HG03025 (cell line): Measurements from ENCODE around the gene ASNSD1.
"Not testable (repeated sequence)": the region's sequence is repeated elsewhere in the genome, so short reads cannot be mapped to it uniquely, and the experiment has no call there.

ENCODE experiments used
- ATAC-seq: cut with Tn5 transposase; IDR thresholded peaks from one replicate; pipeline ENCODE4 v1.9.1; 2021; ENCODE audit warnings: mild to moderate bottlenecking, moderate library complexity; ENCODE audit not compliant: unreplicated experiment, low FRiP score

ASNSD1 gene

DNA sequence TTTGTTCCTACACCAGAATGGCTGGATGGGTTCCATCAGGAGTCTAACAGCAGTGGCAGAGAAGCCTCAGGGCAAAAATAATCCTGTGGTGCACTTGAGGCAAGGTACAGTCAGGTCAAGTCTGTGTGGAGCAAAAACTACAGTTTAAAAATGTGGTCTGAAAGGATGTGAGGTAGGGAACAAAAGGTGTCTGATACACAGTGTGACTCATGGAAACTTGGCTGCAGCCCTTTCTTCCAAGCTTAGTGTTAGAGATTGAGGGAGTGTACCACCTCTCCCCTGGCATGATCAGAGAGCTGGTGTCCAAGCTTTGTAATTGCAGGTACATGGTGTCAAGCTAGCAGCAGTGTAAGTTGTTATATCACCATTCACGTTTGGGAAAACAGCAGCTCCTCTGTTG, 22.1 kb downstream of the ASNSD1 start:
- no peak for ATAC-seq

DNA sequence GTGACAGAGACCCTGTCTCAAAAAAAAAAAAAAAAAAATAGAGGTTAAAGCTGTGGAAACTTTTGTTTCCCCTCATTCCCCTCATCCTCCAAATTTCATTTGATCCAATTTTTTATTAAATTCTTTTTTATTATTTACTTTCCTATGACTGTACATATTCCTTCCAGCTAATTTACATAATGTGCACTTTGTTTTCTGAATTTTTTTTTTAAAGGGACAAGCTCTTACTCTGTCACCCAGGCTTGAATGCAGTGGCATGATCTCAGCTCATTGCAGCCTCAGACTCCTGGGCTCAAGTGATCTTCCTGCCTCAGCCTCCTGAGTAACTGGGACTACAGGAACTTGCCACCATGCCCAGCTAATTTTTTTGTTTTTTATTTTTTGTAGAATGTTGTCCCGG, 23.6 kb downstream of the ASNSD1 start:
- ATAC-seq = no peak

DNA sequence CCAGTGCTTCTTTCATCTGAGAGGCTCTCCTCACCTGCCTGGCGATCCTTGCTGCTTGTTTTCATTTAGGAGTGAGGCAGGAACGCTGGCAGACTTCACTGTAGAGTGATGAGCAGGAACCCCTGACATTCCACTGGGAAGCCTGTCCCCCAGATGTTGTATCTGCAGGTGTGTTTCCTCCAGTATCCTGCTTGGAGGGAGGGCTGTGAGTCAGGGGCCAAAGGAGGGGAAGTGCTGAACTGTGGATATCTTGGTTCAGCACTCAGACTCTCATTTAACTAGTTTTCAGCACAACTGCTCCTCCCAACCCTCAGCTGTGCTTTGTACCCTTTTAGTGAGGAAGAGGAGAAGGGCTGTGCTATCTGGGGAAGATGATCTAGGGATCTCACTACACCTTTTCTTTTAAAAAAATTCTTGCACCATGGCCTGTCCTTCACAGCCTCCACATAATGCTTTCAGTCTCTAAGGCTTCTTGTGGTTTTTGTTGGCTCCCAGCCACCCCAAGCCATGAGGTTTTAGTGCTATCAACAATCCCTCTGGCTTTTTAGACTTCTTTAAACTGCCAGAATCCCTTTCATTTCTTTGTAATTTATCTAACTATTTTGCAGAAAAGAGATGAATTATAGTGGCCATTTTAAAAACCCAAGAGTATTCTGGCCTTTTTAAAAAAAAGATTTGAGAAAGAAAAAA, 24.4 kb downstream of the ASNSD1 start:
- no peak for ATAC-seq

DNA sequence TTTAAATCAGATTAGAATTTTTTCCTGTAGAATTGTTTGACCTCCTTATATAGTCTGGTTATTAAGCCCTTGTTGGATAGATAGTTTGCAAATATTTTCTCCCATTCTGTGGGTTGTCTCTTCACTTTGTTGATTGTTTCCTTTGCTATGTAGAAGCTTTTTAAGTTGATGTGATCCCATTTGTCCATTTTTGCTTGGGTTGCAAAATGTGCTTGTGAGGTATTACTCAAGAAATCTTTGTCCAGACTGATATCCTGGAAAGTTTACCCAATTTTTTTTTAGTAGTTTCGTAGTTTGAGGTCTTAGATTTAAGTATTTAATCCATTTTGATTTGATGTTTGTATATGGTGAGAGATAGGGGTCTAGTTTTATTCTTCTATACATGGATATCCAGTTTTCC, 26.5 kb downstream of the ASNSD1 start:
- not testable (repeated sequence) for ATAC-seq

DNA sequence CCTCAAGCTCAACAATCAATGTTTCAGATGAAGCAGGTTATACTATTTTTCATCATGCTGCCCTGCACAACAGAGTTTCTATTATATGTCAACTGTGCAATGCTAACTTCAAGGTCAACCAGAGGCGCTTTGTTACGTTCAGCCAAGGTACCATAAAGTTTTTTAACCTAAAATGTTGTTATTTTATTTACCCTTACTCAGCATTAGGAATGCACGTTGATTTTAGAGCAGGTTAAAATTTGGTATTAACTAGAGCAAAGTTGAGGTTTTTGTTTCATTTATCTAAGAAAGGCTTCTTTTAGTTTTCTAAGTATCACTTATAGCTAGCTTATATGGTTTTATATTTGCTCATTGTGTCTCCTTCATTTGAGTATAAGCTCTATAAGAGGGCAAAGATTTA, 35.0 kb downstream of the ASNSD1 start:
- ATAC-seq = no peak

DNA sequence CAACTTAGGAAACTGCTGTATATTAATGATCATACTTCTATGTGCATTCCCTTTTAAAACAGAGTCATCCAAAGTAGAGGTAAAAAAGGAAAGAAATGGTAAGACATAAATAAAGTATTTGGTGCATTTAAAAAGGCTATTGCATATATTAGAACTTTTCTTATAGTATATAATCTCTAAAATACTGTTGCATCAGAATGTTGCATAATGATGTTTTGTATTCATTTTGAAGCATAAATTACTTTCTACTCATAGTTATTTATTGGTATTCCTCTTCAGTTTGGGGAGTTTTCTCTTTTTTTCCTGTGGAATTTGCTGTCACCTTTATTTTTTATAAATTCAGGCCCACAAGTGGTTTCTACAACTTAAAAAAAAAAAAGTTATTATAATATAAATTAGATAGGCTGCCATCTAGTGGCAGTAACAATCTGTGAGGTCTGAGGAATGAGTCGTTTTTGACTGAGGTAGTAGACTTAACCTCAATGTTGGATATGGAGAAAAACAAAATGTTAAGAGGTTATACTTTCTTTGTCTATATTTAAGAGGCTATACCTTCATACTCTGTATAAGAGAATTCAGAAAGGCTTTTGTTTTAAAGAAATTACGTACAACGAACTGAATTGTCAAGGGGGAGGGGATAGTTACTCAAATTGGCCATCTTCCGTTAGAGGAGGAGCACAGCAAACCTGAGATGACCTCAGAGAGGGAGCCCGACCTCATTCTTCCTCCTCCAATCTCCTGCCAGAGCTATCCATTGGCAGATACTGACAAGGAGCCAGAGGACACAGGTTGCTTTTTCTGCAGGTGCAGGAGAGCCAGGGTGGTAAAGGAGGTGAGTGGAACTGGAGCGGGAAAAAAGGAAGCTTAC, 37.0 kb downstream of the ASNSD1 start:
- no peak for ATAC-seq

DNA sequence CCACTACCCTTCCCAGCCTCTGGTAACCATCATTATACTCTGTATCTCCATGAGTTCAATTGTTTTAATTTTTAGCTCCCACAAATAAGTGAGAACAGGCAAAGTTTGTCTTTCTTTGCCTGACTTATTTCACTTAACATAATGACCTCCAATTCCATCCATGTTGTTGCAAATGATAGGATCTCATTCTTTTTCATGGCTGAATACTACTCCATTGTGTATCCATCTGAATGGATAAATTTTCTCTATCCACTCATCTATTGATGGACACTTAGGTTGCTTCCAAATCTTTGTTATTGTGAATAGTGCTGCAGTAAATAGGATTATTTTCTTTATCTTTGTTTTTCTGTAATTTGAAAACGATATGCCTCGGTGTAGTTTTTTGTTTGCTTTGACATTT, 39.4 kb downstream of the ASNSD1 start:
- ATAC-seq = no peak

DNA sequence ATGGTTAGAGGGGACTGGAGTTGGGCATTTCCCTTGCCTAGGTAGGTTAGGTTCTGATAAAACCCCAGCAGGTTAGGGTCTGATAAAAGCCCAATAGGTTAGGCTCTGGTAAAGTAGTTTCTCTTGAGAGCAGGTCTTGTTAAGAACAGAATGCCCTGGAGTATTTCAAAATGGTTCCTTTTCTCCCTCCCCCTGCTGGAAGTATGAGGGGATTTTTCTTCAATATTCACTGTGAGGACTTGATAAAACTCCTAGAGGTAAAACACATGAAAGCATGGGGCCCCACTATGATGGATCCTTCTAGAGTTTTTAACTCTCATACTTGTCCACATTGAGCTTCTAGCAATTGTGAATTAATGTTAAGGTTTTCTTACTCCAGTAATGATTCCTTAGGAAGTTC, 40.8 kb downstream of the ASNSD1 start:
- ATAC-seq = no peak

DNA sequence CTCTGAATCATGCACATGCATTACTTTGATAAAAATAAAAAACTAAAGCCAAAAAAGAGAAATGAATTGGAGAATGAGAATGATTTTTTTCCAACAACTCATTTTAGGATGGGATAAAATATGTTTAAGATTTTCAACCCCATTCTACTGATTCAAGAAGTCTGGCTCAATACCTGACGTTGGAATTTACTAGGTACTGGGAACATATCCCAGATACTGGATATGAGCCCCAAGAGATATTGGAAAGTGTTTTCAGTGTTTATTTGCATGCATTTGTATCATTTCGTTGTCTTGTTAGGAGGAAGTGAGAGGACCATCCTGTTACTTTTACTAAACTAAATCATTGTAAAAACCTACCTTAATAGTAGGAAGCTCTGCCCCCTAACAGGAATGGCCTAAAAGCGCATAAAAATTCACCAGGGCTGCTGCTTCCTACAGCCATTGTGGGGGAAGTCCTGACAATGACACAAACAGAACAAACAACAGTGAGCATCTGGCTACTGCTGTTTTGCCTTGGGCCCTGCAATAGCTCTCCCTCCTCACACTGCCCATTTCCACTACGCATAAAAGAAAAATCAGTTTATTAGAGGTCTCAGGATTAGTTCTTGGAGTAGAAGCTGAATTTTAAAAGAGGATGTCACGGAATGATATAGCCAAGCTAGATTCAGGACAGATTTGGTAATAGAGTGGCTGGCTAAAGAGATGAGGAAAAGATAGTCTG, 48.4 kb downstream of the ASNSD1 start:
- ATAC-seq = no peak

DNA sequence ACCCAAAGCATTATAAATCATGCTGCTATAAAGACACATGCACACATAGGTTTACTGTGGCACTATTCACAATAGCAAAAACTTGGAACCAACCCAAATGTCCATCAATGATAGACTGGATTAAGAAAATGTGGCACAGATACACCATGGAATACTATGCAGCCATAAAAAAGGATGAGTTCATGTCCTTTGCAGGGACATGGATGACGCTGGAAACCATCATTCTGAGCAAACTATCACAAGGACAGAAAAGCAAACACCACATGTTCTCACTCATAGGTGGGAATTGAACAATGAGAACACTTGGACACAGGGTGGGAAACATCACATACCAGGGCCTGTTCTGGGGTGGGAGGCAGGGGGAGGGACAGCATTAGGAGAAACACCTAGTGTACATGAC, 56.3 kb downstream of the ASNSD1 start:
- not testable (repeated sequence) for ATAC-seq

DNA sequence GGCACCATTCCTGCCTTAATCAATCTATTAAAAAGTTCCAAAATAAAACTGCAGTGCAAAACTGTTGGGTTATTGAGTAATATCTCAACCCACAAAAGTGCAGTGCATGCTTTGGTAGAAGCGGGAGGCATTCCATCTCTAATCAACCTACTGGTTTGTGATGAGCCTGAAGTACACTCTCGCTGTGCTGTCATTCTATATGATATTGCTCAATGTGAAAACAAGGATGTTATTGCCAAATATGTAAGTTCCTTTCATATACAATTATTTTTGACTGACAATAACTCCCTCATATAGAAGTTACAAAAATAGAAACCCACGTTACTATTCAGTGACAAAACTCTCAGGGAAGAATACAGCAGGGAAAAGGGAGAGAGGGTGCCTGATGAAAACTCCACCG, 58.3 kb downstream of the ASNSD1 start:
- ATAC-seq = no peak
